HCT116 (cell line): ENCODE data around the gene SEBOX. TPM values are rescaled to one million over a fixed set of nuclear protein-coding genes. Genes with fewer than 3 reads are reported as not detected.
A peak's percentile ranks its signal among the peaks of the same experiment; 100 is the strongest.

Experiments
- ATAC-seq: fragments of 200-7000 bp; cut with Tn5 transposase; 2 replicates; pipeline ENCODE4 v1.9.1; 2020; ENCODE audit warnings: mild to moderate bottlenecking, moderate library complexity
- BruUV-seq: library from RNA; stranded (reverse); fragments of 400-500 nt; replicated peaks from 2 replicates; lab custom pipeline; 2021; lab: Mats Ljungman, UMichigan
- CTCF ChIA-PET: fragments of 300-600 bp; sonication (Branson Sonifier 250); formaldehyde crosslinking; loops from one replicate; lab custom pipeline; 2021; ENCODE audit warnings: antibody characterized with exemption; lab: Charles Lee
- POLR2A ChIA-PET: fragments of 300-600, 350-600 bp; sonication (Branson Sonifier 250); formaldehyde crosslinking; loops from one replicate; lab custom pipeline; 2021; ENCODE audit warnings: antibody characterized with exemption; lab: Charles Lee
- RAD21 ChIA-PET, 2 experiments: fragments of 300-600 bp; sonication (Branson Sonifier 250); formaldehyde crosslinking; loops; one replicate each; lab custom pipeline; 2023; ENCODE audit warnings: low total read pairs in 2 of 2; ENCODE audit not compliant: uncharacterized antibody in 2 of 2, unreplicated experiment in 2 of 2, low non-redundant PET in 1 of 2; lab: Charles Lee
- DNase-seq: peaks from one replicate; pipeline ENCODE4 v3.0.0-alpha.2; 2010; ENCODE audit warnings: low read depth, low spot score
- H2AFZ ChIP-seq: fragments of 200-600 bp; shearing (Covaris generic), sonication (generic); 2 replicates; pipeline ENCODE4 v1.6.1; 2017; ENCODE audit warnings: low read depth, mixed run types, mixed read lengths, antibody characterized with exemption, low read length; ENCODE audit not compliant: poor library complexity, severe bottlenecking
- H3K27ac ChIP-seq: 2 replicates; pipeline ENCODE4 v1.5.1; 2012; ENCODE audit warnings: low read depth, low read length
- H3K27me3 ChIP-seq: fragments of 200-600 bp; sonication (generic); 2 replicates; pipeline ENCODE4 v1.6.1; 2016; ENCODE audit warnings: mixed run types, low read length, mixed read lengths; ENCODE audit not compliant: insufficient read depth
- H3K36me3 ChIP-seq, 2 experiments: fragments of 200-500 bp in 1 of 2; fragments of 200-600 bp in 1 of 2; sonication (Bioruptor generic) in 1 of 2; sonication (generic) in 1 of 2; 2 replicates each; pipeline versions ENCODE4 v1.5.1 to v1.6.1; 2014 to 2016; ENCODE audit warnings: low read length in 2 of 2, inconsistent platforms in 1 of 2, mixed read lengths in 1 of 2, mixed run types in 1 of 2; ENCODE audit not compliant: insufficient read depth in 2 of 2, control insufficient read depth in 1 of 2
- H3K4me1 ChIP-seq, 2 experiments: fragments of 200-600 bp in 1 of 2; sonication (generic) in 1 of 2; 2 replicates each; pipeline versions ENCODE4 v1.5.1 to v1.6.1; 2012 to 2017; ENCODE audit warnings: low read length in 2 of 2, inconsistent platforms in 1 of 2, mild to moderate bottlenecking in 1 of 2, mixed read lengths in 1 of 2, mixed run types in 1 of 2, moderate library complexity in 1 of 2; ENCODE audit not compliant: insufficient read depth in 2 of 2, control insufficient read depth in 1 of 2
- H3K4me2 ChIP-seq: fragments of 200-600 bp; sonication (generic); 2 replicates; pipeline ENCODE4 v1.6.1; 2017; ENCODE audit warnings: mixed run types, low read length, mixed read lengths
- H3K4me3 ChIP-seq, 2 experiments: fragments of 200-600 bp in 1 of 2; sonication (generic) in 1 of 2; replicated peaks in 1 of 2; 2 replicates each; pipeline ENCODE4 v1.5.1; 2011 to 2016; ENCODE audit warnings: low read length in 2 of 2, control low read depth in 1 of 2, low read depth in 1 of 2, mild to moderate bottlenecking in 1 of 2, mixed read lengths in 1 of 2, mixed run types in 1 of 2
- H3K79me2 ChIP-seq: fragments of 200-600 bp; sonication (generic); 2 replicates; pipeline ENCODE4 v1.6.1; 2017; ENCODE audit warnings: mild to moderate bottlenecking, mixed run types, low read length, moderate library complexity, mixed read lengths; ENCODE audit not compliant: insufficient read depth
- H3K9ac ChIP-seq: fragments of 200-600 bp; sonication (generic); 2 replicates; pipeline ENCODE4 v1.6.1; 2016; ENCODE audit warnings: low read length, mixed read lengths
- H3K9me2 ChIP-seq: fragments of 200-600 bp; sonication (generic), shearing (Covaris generic); 2 replicates; pipeline ENCODE4 v1.6.1; 2017; ENCODE audit warnings: mixed run types, mild to moderate bottlenecking, moderate library complexity; ENCODE audit not compliant: insufficient read depth
- H3K9me3 ChIP-seq, 2 experiments: fragments of 200-500 bp in 1 of 2; fragments of 200-600 bp in 1 of 2; sonication (Bioruptor generic) in 1 of 2; sonication (generic) in 1 of 2; 2 replicates each; pipeline ENCODE4 v1.6.1; 2014 to 2017; ENCODE audit warnings: low read length in 2 of 2, mixed read lengths in 2 of 2, inconsistent platforms in 1 of 2, low read depth in 1 of 2, mild to moderate bottlenecking in 1 of 2, mixed run types in 1 of 2, moderate library complexity in 1 of 2; ENCODE audit not compliant: control insufficient read depth in 1 of 2, insufficient read depth in 1 of 2
- H4K20me1 ChIP-seq: fragments of 200-600 bp; sonication (generic), shearing (Covaris generic); 2 replicates; pipeline ENCODE4 v1.6.1; 2017; ENCODE audit warnings: mixed run types, mild to moderate bottlenecking, moderate library complexity; ENCODE audit not compliant: insufficient read depth
- CEBPB ChIP-seq: IDR thresholded peaks from 2 replicates; pipeline ENCODE4 v1.6.1; 2012; ENCODE audit warnings: low read depth
- ELF1 ChIP-seq: IDR thresholded peaks from 2 replicates; pipeline ENCODE4 v1.6.1; 2012; ENCODE audit warnings: low read depth, borderline replicate concordance
- MAX ChIP-seq: IDR thresholded peaks from 2 replicates; pipeline ENCODE4 v1.6.1; 2012
- POLR2A ChIP-seq: IDR thresholded peaks from 2 replicates; pipeline ENCODE4 v1.7.0; 2011; ENCODE audit warnings: borderline replicate concordance; ENCODE audit not compliant: insufficient read depth, insufficient read length; ENCODE audit errors: extremely low read depth
- POLR2AphosphoS5 ChIP-seq: IDR thresholded peaks from 2 replicates; pipeline ENCODE4 v1.6.1; 2011; ENCODE audit warnings: mild to moderate bottlenecking, low read depth, low read length, moderate library complexity
- RAD21 ChIP-seq: IDR thresholded peaks from 2 replicates; pipeline ENCODE4 v1.6.1; 2012; ENCODE audit warnings: low read depth, mild to moderate bottlenecking
- TCF7L2 ChIP-seq: IDR thresholded peaks from 2 replicates; pipeline ENCODE4 v1.7.0; 2011; ENCODE audit warnings: borderline replicate concordance, inconsistent platforms; ENCODE audit not compliant: insufficient read depth, insufficient read length; ENCODE audit errors: extremely low read depth
- YY1 ChIP-seq: IDR thresholded peaks from 2 replicates; pipeline ENCODE4 v1.6.1; 2011; ENCODE audit warnings: low read length, low read depth, moderate library complexity, mild to moderate bottlenecking; ENCODE audit not compliant: insufficient replicate concordance; ENCODE audit errors: extremely low read depth
- ZBTB33 ChIP-seq: IDR thresholded peaks from 2 replicates; pipeline ENCODE4 v1.6.1; 2011; ENCODE audit warnings: mild to moderate bottlenecking, low read length, moderate library complexity; ENCODE audit not compliant: insufficient replicate concordance; ENCODE audit errors: extremely low read depth
- ZFX ChIP-seq: fragments of 450-650 bp; IDR thresholded peaks from 2 replicates; pipeline ENCODE4 v1.6.1; 2017
- intact Hi-C: fragments of 100-400 bp; cut with micrococcal nuclease; formaldehyde crosslinking; loops from 2 replicates; pipeline ENCODE4 v1.10.0; 2022
- total RNA-seq: library from RNA; stranded (reverse); gene quantifications from one replicate; pipeline ENCODE4 v1.2.1, GENCODE V29; 2021; ENCODE audit not compliant: unreplicated experiment

SEBOX gene
- total RNA-seq, 1 experiment from 2014 or later = not detected

- ATAC-seq = no peak; the same call in 1 of the 2 replicates
- CTCF ChIA-PET = interaction anchor here (3.2 kb wide), 1 partner anchor 11 kb away, joined by 20 read pairs; no protein-coding TSS in a partner anchor
- Histone ChIP-seq H4K20me1 (no peaks in the 10 kb centered on the region), H3K27ac (no peak overlapping the region; the same call in 1 of the 2 replicates), H3K9ac (peak overlapping the region; percentile 74), H3K9me2 (no peaks in the 10 kb centered on the region), H3K27me3 (no peaks in the 10 kb centered on the region), H3K36me3 (peaks cover 14 to 16% of the 10 kb centered on the region in 2 experiments; a peak in 3 of 4 replicates), H2AFZ (peak overlapping the region; percentile 57), H3K4me3 (peak overlapping the region; percentile 73 to 89), H3K79me2 (peaks cover 12% of the 10 kb centered on the region; the same call in 1 of the 2 replicates), H3K9me3 (no peaks in the 10 kb centered on the region), H3K4me2 (peak overlapping the region; percentile 91), H3K4me1 (peaks cover 4 to 26% of the 10 kb centered on the region in 2 experiments; a peak in 3 of 4 replicates)
- TF ChIP-seq RAD21 (no peak), CEBPB (no peak), YY1 (no peak), MAX (no peak), ELF1 (no peak)
- RAD21 ChIA-PET = interaction anchor here in 1 of 2 experiments (0.5 kb wide), 1 partner anchor 13 kb away, joined by 3 read pairs; no protein-coding TSS in a partner anchor
- TSS peak; percentile 62 for BruUV-seq
- intact Hi-C loops = no loop called here
- DNase-seq = no peak
- POLR2A ChIA-PET = interaction anchor here (1.8 kb wide), 1 partner anchor 10 kb away, joined by 4 read pairs; no protein-coding TSS in a partner anchor
Observed at GRCh38 chr17:28406473-28406814, 41.4 kb upstream of the SEBOX start.

GRCh38 chr17:28405632-28406472 is 40.9 kb upstream of the SEBOX start, which contains the start of gene SLC46A1:
TSS of gene SLC46A1 (minus strand) at chr17:28406212. CDS start at chr17:28406114, 98 bp downstream.
- H3K9ac ChIP-seq = peak within 1 kb of the TSS; percentile 74
- peak within 1 kb of the TSS; percentile 70 for H3K27ac ChIP-seq
- H3K27me3 ChIP-seq = no peaks in the 10 kb centered on the region
- TF ChIP-seq TCF7L2 = peak; percentile 43
- peak; percentile 85 for TF ChIP-seq ZFX
- TF ChIP-seq POLR2A = peak; percentile 41
- TF ChIP-seq POLR2AphosphoS5 = peak; percentile 67
- TF ChIP-seq ZBTB33 = no peak
- peak; percentile 46; the same call in 1 of the 2 replicates for TF ChIP-seq MAX
- BruUV-seq = no TSS peak
- H3K9me3 ChIP-seq = no peaks in the 10 kb centered on the region
- RAD21 ChIA-PET = interaction anchor here in 1 of 2 experiments (0.5 kb wide), 1 partner anchor 13 kb away, joined by 3 read pairs; no protein-coding TSS in a partner anchor
- DNase-seq = no peak
- peak; percentile 93 for ATAC-seq
- H3K36me3 ChIP-seq = peaks cover 16 to 19% of the 10 kb centered on the region in 2 experiments; a peak in 3 of 4 replicates
- peaks cover 12% of the 10 kb centered on the region; the same call in 1 of the 2 replicates for H3K79me2 ChIP-seq
- no peaks in the 10 kb centered on the region for H4K20me1 ChIP-seq
- H3K4me1 ChIP-seq = peaks cover 4 to 26% of the 10 kb centered on the region in 2 experiments; a peak in 3 of 4 replicates
- H2AFZ ChIP-seq = peak within 1 kb of the TSS; percentile 57
- intact Hi-C loops = no loop called here
- peak within 1 kb of the TSS; percentile 91 for H3K4me2 ChIP-seq
- CTCF ChIA-PET = interaction anchor here (2.6 kb wide), 1 partner anchor 11 kb away, joined by 13 read pairs; no protein-coding TSS in a partner anchor
- POLR2A ChIA-PET = interaction anchor here (1.0 to 1.1 kb wide), 2 partner anchors 11 to 70 kb away, joined by 3 to 4 read pairs; partner anchors contain the start of genes IFT20 and TNFAIP1
- peak within 1 kb of the TSS; percentile 73 to 89 for H3K4me3 ChIP-seq
- H3K9me2 ChIP-seq = no peaks in the 10 kb centered on the region
